Retinal pigment epithelial cell (primary cell): Measurements from ENCODE around the gene AQP5.

ENCODE experiments used
- DNase-seq: peaks from one replicate; pipeline ENCODE4 v3.0.0-alpha.2; 2010; ENCODE audit warnings: low read depth
- H3K4me3 ChIP-seq: 2 replicates; pipeline ENCODE4 v1.5.1; 2011; ENCODE audit warnings: mild to moderate bottlenecking, low read length, control low read depth, moderate library complexity
- TF ChIP-seq, protein P1 (sequence below): conservative IDR thresholded peaks from 2 replicates; pipeline ENCODE4 v1.5.1; 2011; ENCODE audit warnings: low read depth, low read length, control low read depth, inconsistent platforms

Gene AQP5

DNA sequence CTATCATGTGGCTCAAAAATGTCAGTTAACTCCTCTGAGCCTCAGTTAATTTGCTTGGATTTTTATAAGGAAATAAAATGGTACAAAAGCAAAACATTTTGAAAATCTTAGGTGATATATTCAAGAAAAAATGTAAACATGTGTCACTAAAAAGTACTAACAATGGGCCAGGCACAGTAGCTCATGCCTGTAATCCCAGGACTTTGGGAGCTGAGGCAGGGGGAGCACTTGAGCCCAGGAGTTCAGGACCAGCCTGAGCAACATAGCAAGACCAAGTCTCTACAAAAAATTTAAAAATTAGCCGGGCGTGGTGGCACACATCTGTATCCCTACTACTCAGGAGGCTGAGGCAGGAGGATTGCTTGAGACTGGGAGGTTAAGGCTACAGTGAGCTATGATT is 36.8 kb downstream of the AQP5 start:
- TF ChIP-seq, protein P1, sequence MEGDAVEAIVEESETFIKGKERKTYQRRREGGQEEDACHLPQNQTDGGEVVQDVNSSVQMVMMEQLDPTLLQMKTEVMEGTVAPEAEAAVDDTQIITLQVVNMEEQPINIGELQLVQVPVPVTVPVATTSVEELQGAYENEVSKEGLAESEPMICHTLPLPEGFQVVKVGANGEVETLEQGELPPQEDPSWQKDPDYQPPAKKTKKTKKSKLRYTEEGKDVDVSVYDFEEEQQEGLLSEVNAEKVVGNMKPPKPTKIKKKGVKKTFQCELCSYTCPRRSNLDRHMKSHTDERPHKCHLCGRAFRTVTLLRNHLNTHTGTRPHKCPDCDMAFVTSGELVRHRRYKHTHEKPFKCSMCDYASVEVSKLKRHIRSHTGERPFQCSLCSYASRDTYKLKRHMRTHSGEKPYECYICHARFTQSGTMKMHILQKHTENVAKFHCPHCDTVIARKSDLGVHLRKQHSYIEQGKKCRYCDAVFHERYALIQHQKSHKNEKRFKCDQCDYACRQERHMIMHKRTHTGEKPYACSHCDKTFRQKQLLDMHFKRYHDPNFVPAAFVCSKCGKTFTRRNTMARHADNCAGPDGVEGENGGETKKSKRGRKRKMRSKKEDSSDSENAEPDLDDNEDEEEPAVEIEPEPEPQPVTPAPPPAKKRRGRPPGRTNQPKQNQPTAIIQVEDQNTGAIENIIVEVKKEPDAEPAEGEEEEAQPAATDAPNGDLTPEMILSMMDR, result no peak
- no peak overlapping the region for H3K4me3 ChIP-seq
- no peak for DNase-seq

DNA sequence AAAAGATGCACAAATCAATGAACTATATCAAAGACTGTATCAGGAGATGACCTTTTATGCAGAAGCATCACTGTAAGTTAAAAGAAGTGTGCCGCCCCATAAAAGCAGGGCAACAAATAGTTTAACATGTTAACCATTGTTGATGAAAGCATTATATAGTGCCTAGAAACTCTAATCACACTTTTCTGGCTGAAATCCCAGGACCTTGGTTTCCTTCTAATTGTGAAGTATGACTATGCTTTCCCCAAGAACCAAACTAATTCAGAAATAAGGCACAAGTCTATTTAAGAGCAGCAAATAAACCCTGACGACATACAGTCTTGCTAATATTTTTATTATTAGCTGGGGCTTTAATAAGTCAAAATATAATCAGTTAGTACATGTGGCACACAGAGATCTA is 41.9 kb downstream of the AQP5 start:
- no peak for DNase-seq
- H3K4me3 ChIP-seq, result no peak overlapping the region
- TF ChIP-seq, protein P1, result no peak

DNA sequence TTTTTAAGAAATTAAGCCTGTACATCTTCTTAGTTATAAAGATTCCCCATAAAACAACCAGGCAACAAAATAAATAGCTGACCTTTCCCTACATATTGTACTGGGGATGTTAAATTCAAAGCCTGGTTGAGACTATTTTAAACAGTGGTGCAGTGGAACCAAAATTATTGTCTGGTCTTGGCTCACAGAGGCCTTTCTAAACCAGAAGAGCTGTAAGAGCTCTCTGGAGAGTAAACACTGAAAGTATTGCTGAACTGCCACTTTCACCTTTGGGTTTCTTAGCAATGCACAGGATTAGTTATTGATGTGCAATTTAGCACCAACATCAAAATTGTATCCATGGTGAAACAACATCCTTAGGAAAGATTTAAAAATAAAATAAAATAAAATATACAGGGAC is 43.0 kb downstream of the AQP5 start:
- no peak for DNase-seq
- TF ChIP-seq, protein P1, result no peak
- H3K4me3 ChIP-seq, result no peak overlapping the region

DNA sequence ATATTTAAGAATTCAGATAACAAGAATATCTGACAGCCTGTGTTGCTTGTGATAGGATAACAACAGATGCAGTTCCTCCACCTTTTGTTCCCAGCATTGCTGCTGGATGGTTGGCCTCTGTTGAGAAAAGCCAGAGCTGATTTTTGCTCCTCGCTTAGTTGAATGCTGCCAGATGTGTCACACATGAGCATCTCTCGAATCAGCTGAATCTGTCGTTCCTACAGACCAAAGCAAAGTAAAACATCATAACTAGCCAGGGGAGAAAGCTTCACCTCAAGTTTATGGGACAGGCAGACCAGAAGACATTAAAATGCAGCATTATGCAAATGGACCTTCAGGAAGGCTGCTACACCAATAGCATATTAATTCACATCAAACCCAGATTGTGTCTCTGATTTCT is 43.5 kb downstream of the AQP5 start:
- no peak overlapping the region for H3K4me3 ChIP-seq
- TF ChIP-seq, protein P1, result no peak
- no peak for DNase-seq

DNA sequence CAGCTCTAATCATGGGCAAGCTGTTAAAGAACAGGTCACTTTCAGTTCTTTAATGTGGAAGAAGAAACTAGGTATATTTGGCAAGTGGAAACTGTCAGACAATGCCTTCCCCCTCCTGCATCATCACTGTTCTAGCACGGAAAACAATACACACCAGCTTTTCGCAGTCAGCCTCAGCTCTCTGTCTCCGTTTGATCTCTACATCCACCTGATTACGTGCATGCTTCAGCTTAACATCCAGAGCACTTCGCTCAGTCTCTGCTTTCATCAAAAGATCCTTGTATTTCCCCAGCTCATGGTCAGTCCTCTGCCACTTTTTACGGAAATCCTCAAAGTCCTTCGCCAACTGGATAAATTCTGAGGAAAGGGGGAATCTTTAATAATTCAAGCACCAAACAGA is 44.6 kb downstream of the AQP5 start:
- DNase-seq, result no peak
- H3K4me3 ChIP-seq, result no peak overlapping the region

DNA sequence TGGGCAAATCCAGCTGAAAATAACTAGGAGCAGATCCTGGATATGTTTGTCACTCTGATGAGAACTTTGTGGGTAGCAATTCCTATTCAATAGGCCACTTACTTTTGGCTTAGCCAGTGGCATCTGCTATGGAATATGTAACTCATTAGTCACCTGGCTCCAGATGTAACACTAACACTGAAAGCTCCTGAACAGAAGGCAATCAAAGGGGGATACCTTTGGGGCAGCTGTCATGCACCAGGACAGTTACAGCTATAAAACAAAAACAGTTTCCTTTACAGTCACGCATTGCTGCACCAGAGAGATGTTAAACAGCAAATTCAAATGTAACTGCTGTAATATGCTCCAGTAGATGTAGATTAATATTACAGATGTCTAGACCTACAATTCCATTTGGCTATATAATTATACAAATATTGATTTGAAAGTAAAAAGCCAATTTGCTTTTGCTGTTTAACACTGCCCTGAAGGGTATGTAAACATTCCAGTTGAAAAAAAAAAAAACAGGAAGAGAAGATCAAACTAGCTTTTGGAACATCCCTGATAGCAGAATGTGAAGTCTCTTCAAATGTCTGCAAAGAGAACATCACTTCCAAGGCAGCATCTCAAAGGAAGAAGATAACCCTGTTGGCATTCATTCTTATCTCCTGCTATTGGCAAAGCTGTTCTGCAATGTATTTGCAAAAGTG is 45.2 kb downstream of the AQP5 start:
- TF ChIP-seq, protein P1, result no peak
- no peak for DNase-seq
- no peak overlapping the region for H3K4me3 ChIP-seq

More for the DNA sequence above, 44.6 kb downstream of the AQP5 start:
- TF ChIP-seq, protein P1, result no peak

DNA sequence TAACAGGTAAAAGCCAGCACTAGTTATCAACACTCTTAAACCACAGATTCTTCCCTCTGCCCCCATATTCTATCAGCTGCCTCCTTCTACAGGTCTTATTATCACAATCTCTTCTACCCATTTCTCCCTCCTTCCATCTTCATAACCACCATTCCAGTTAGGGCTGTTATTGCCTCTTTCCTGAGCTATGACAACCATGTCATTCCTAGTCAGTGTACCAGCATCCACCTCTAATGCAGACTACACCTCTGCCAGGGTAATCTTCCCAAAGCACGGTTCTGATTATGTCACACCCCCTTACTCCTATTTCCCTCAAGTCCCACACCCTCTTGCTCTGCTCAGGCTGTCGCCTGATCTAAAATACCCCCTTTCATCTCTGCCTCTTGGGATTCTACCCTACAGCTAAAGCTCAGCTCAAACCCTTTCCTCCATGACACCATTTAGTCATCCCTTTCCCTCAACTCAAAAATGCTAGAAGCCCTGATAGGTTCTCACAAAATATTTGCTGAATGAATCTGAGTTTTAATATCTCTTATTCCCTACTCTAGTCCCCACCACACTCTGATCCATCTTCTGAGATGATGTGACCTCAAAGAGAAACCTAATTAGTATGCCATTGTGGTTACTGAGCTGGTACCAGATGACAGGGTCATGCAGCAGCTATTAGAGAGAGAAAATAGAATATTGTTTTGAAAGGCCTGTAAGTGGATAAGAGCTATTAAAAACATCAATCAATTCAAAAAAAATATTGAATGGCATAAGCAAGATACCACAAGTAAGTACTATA is 51.9 kb downstream of the AQP5 start:
- TF ChIP-seq, protein P1, result no peak
- no peak overlapping the region for H3K4me3 ChIP-seq
- DNase-seq, result no peak
